Kidney glomerular epithelial cell (primary cell): ENCODE data around the gene SYNM.
"Not testable (repeated sequence)": the region's sequence is repeated elsewhere in the genome, so short reads cannot be mapped to it uniquely, and the experiment has no call there.

Experiments used
- DNase-seq: peaks from one replicate; lab custom pipeline; 2025; lab: John Stamatoyannopoulos, UW

The SYNM gene

DNA sequence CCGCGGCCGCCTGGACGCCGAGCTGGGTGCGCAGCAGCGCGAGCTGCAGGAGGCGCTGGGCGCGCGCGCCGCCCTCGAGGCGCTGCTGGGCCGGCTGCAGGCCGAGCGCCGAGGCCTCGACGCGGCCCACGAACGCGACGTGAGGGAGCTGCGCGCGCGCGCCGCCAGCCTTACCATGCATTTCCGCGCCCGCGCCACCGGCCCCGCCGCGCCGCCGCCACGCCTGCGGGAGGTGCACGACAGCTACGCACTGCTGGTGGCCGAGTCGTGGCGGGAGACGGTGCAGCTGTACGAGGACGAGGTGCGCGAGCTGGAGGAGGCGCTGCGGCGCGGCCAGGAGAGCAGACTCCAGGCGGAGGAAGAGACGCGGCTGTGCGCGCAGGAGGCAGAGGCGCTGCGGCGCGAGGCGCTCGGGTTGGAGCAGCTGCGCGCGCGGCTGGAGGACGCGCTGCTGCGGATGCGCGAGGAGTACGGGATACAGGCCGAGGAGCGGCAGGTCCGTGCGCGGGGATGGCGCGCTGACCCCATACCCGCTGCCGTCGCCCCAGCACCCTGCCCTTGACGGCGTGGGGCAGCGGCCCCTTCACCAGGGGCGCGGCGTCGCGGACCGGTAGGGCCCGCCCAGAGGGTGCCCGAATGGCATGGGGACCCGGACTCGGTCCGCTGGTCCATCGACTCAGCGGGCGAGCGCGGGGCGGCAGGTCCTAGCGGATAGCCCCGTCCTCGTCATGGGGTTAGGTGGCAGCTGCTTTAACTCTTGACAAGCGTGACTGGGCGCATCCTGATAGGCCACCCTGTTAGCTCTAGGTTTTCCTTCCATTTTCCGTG lies 848 bp downstream of the SYNM start:
- DNase-seq: peak; percentile 13

DNA sequence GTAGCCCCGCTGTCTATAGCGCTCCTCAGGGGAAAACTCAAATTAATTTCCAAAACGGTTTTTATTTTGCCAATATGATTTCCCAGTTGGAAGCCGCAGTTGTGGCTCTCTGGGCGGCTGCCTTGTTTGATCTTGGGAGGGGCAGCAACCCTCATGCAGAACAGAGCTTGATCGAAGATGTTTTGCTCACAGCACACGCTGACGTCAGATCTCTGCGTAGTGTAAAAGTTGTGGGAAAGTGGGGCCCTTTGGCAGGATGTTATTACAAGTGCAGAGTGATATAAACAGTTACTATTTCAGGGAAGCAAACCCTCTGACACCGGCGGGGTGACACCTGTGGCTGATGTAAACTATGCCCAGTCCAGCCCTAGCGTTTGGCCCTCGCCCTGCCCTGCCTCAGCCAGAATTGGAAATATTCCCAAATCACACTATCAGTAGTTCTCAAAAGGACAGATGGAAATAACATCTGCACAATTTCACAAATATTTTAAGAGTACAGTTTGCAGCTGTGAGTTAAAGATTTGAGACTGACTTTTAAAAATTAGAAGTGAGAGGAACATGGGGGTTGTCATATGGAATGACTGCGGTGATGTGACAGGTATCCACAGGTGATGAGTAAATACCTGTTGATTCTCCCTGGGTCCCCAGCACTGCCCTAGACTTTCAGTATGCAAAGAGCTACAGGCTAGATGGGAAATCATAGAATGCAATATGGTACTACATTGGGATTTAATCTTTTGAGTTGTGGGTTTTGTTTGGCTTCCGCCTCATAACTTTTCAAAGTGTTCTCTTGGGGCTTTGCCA lies 1.7 kb downstream of the SYNM start:
- DNase-seq: no peak

DNA sequence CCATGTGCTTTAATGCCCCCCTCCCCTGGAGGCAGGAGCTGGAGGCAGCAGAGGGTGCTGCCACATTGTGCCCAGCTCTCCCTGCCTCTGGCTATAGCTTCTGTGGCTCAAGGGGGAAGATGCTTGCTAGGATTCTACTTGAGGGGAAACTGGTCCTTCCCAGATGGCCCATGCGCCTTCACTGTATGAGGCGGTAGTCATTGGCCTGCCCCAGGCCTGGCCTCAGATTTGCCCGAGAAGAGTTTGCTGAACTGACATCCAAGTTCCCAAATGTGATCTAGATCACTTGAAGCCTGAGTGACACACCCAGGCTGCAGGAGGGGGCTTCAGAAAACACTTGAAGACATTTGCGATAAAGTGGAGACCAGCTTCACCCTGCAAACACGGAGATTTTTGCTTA lies 4.1 kb downstream of the SYNM start:
- DNase-seq: no peak

DNA sequence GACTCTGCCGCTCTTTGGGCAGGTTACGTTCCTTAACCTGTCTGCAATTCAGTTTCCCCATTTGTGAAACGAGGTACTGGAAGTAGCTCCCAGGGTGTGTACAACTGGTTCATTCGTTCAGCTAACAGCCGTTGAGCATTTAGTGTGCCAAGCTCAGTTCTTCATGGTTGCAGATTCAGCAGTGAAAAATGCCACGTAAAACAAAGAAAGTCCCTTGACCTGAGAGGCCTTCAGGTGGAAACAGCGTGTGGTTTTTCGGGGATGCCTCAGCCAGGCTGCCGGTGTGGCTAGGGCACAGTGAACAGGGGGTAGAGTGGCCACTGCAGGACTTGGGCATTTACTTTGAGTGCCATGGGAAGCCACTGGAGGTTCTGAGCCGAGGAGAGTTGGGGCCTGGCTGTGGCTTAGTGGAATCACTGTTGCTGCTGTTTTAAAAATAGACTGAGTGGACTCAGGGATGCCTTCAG lies 4.7 kb downstream of the SYNM start:
- DNase-seq: no peak

DNA sequence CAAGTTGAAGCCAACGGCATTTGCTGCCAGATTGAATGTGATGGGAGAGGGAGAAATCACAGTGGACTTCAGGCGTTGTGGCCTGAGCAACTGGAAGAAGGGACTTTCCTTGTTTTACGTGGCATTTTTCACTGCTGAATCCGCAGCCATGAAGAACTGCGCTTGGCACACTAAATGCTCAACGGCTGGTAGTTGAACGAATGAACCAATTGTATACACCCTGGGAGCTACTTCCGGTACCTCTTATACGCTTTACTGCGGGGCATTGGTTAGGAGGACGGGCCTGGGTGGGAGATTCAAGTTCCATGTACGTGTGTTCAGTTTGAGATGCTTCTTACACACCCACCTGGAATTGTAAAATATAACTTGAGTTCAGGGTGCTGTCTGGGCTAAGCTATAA lies 5.2 kb downstream of the SYNM start:
- no peak for DNase-seq

DNA sequence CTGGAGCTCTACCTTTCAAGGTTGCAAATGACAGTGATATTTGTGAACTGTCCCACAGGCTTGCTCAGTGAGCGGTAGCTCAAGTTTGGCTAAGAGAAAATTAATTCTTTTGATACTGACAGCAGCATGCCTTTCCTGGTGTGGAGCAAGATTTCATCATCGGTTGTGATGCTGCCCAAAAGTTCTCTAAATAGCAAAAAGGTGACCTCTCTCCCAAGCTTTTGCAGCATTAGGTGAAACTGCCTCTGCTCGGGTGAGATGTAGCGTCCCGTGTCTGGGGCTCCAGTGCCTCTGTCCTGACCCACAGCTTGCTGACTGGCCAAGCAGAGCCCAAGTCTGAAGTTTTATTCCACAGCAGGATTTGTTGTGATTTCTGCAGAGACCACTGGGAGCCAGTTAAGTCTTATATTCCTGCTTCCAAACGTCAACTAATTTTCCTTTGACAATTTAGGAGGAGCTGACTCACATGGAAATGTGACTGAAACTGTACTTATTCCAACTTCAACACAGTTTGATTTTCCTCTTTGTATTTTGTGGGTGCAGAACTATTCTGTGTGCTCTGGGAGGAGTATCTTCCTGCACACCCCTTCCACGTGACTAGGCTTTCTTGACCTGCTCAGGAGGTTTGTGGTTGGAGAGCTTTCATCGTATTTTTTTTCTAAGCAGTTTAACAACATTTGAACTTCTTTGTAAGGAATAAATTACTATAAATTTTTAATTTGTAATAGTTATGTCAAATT lies 5.9 kb downstream of the SYNM start:
- DNase-seq: no peak

DNA sequence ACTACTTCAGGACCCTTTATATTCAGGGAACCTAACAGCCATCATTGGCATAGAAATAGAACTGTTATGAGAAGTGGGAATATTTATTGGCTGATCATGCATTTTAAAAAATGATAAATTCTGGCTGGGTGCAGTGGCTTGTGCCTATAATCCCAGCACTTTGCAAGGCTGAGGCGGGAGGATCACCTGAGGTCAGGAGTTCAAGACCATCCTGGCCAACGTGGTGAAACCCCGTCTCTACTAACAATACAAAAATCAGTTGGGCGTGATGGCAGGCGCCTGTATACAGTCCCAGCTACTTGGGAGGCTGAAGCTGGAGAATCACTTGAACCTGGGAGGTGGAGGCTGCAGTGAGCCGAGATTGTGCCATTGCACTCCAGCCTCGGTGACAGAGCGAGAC lies 6.8 kb downstream of the SYNM start:
- not testable (repeated sequence) for DNase-seq

DNA sequence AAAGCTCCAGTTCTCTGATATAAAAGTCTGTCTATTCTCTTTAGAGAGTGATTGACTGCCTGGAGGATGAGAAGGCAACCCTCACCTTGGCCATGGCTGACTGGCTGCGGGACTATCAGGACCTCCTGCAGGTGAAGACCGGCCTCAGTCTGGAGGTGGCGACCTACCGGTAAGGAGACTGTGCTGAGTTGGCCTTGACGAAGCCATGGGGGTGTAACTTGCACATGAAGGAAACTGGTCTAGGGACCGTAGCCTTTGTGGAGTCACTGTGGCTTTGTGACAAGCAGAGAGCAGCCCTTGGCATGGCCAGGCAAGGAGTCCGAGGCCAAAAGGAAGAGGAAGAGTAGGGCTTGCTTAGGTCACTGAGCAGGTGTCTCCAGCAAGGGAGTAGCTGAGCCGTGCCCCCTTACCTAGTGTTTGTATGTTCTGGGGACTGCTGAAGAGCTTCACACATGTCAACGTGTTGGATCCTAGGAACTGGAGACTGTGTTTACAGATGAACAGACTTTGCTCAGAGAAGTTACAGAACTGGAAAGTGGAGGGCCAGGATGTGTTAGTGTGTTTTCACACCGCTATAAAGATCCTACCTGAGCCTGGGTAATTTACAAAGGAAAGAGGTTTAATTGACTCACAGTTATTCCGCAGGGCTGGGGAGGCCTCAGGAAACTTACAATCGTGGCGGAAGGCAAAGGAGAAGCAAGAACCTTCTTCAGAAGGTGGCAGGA lies 8.8 kb downstream of the SYNM start:
- no peak for DNase-seq

DNA sequence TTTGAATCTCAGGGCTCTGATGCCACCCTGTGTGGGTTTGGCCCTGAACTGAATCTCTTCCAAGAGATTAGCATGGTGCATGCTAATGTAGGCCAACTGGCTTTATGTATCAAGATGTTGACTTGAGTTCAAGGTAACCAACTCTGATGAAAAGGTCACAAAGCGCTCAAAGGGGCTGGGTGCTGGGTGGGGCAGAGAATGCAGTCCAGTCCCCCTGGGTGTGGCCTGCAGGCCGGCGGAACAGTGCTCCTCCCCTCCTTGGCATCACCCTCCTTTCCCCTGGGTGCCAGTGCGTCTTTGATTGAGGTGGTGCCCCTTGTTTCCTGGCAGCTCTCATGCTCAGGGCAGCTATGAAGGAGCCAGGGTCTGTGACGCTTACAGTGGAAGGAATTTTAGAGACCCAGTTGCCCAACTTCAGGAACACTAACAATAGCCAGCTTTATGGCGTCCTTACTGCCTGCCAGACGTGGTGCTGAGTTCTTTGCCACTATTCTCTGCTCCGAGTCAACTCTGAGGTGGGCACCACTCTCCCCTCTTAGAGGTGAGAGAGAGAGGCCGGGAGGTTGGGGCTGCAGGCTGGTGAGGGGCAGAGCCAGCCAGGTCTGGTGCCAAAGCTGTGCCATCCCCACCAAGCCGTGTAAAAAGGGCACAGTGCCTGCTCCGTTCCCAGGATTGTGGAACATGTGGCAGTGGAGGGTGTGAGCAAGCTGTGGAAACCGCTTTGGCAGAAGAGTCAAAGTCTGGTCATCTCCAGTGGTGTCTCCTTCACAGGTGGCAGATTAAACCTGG lies 9.8 kb downstream of the SYNM start:
- DNase-seq: no peak

DNA sequence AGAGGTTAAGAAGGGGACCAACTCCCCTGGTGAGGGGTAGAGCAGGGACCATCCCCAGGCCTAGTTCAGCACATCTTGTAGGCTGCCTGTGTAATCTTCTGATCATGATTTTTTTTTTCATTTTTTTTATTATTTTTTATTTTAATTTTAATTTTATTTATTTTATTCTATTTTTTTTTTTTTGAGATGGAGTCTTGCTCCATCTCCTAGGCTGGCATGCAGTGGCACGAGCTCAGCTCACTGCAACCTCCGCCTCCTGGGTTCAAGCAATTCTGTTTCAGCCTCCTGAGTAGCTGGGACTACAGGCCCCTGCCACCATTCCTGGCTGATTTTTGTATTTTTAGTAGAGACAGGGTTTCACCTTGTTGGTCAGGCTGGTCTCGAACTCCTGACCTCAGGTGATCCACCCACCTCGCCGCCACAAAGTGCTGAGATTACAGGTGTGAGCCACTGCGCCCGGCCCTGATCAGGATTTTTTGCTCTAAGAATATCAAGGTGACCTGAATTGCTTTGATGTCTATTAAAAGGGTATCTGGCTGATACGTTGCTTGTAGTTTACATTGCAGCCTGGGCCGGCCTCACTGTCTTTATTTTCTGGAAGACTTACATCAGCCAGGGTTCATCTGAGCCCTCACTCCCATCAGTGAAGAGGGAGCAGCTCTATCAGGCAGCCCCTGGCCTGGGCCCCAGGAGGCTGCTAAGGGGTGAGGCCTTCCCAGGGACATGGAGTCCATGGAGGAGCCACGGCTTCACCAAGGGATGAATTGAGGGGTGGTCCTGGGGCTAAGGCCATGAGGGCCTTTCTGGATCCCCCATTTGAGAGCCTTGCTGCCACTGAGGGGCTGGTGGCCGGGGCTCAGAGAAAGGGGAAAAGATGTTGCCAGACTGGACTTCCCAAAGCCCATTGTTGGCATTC lies 10.7 kb downstream of the SYNM start:
- DNase-seq: no peak

DNA sequence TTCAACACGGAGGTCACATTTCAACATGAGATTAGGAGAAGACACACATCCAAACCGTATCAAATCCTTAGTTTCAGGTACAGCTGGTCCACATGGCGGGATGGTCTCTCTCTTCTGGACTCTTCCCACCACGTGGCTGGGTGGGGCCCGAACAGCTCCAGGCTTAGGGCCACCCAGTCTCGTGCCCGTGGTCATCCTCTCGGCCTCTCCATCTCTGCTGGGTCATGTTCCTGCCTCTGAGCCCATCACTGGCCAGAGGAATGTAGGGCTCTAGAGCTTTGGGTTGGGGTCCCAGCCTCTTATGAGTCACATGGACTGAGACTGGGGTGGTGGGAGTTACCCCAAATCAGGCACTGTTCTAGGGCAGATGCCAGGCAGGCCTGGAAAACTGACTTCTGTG lies 12.2 kb downstream of the SYNM start:
- no peak for DNase-seq

DNA sequence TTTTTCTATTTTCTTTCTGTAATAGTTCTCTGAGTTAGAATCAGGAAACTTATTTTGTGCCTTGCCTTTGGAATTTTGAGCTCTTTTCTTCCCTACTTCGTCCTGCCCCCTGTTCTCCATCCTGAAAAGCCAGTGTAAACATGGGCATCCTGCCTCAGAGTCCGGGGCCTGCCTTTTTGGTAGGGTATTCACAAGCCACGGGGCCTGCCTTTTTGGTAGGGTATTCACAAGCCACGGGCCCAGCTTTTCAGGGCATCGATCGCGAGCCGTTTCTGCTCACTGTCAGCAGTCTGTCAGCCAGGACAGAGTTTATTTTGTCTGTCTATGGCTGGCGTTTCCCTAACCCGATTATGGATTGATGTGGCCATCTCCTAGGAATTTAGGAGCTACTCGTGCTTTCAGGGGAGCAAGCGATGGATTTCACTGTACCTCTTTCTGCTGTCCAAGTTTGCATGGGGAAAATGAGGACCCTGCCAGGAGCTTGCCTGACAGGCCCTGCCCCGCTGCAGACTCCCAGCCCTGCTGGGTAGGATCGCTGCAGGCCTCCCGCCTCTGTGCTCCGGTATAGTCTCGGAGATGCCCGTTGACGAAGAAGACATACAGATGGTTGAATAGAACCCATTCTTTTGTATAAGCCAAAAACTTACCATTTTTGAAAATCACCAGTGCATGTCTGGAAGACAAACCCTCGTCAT lies 12.8 kb downstream of the SYNM start:
- DNase-seq: no peak

DNA sequence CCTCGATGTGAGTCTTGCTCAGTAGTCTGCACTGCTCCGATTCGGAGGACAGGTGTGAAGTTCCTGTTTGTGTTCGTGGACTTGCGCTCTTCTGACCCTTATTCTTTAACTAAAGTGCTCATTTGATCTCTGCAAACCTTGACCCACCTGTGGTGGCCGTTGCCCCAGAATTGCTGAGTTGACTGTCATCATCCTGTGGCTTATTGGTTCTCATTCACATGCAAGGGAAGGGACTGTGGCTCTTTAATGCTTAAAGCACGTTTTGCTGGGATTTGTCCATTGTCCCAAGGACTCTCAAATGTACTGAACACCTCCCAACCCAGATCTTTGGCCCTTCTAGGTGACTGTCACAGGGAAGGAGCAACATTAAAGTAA lies 13.4 kb downstream of the SYNM start:
- no peak for DNase-seq

DNA sequence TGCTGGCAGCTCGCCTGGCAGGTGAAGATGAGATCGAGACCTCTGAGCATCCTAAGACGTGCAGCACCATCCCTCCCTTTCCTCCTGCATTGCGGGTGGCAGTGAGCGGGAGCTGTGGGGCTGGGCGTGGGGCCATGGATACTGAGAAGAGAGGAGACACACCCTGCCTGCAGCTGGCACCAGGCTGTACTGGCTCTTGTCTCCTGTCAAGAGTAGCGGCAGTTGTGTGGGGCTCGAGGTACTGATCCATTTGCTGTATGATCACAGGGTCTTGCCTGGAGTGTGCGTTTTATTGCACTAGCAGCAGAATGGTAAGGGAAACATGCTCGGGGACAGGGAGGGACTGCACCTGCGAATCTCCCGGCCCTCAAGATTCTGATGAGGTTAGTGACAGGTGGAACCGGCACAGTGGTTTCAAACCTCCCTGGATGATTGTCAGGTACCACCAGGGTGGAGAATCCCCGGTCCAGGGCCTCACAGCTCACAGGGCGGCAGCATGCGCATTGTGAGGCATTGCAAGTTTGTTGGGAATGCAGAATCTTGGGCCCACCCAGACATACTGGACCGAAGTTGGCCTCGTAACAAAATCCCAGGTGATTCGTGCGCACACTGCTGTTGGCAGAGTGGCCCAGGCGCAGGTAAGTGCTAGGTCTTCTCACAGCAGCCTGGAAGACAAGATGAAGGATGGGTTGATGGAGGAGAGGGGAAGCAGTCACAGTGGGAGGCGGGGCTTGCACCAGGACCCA lies 14.1 kb downstream of the SYNM start:
- DNase-seq: no peak

DNA sequence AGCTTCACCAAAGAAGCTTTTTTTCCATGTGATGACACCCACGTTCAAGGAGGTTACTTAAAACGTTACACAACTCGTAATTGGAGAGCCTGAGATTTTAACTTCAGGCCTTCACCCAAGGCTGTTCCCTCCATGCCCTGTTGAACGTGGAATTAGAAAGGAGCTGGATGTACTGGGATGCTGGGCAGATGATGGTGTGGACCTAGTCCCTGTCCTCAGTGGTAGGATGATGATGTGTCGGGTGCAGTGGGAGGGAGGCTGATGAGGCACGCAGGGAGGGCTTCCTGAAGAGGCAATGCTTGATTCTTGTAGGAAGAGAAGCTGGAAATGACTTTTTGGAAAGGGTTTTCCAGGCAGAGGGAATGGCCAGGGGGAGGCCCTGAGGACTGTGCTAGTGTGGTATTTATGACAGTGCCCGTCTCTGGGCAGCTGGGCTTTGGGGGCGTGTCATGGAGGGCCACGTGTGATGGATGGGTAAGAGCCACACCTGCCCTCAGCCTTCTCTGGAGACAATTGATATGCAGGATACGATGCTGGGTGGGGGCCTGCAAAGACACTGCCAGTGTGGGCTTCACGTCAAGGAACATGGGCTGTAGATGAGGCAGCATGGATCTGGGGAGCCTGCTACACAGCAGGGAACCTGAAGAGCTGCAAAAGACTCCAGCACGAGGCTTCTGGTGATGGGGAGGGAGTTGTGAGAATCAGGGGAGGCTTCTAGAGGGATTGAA lies 15.3 kb downstream of the SYNM start:
- DNase-seq: no peak

DNA sequence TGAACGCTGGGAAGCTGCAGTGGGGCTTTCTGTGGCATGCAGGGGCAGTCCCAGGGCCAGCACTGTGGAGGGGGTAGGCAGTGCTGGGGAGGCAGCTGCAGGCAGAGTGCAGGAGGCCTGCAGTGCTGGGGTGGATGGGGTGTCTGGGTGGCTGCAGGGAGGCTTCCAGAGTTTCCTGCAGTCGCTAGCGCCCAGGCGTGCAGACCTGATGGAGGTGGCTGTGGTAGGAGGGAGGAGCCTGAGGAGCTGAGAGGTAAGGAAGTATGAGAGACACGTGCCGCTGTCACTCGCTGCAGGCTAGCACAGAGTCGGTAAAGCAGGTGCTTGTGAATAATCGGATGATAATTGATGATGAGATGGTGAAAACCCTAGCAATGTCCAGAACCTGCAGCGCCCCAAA lies 16.3 kb downstream of the SYNM start:
- DNase-seq: no peak

DNA sequence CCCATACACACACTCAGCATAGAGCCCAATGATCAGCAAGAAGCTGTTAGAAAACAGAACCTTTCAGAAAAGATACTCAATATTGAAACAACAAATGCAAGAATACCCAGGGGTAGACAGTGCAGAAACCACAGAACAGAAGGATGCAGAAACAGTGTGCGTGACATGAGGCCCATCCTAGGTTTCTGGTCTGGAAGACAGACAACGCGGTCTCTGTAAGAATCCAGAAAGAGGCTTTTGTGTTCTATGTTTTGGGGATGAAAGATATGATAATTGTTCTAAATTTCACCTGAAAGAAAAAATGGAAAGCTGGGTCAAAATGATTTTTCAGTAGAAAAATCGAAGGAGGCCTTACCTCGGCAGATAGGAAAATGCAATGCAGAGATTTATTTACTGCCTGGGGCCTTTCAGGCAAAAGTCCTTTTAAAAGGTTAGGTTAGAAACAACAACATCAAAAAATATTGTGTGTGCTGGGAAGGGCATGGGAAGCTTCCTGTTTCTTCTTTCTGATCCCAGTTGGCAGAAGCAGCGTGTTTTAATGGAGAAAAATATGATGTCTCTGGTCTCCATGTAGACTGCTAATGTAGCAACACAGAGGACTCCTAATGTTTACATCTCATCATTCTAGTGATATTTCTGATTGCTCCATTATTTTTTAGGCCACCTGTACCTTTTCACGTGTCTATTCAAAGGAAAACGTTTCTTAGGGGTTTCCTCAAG lies 17.0 kb downstream of the SYNM start:
- DNase-seq: no peak
